GM12878 (cell line): ENCODE data around the gene AMT. TPM values are rescaled to one million over a fixed set of nuclear protein-coding genes. Genes with fewer than 3 reads are reported as not detected.

Experiments used
- ATAC-seq: fragments of 200-7000 bp; cut with Tn5 transposase; 3 replicates; pipeline ENCODE4 v1.9.1; 2020; ENCODE audit warnings: mild to moderate bottlenecking, moderate library complexity
- BruUV-seq: library from RNA; stranded (reverse); fragments of 400-500 nt; replicated peaks from 2 replicates; lab custom pipeline; 2021; lab: Mats Ljungman, UMichigan
- CTCF ChIA-PET: fragments of 300-600 bp; sonication (Branson Sonifier 250); formaldehyde crosslinking; extraction: SDS; loops from one replicate; lab custom pipeline; 2021; ENCODE audit warnings: inconsistent platforms; lab: Yijun Ruan, JAX
- POLR2A ChIA-PET: fragments of 350-600 bp; formaldehyde crosslinking; extraction: SDS; loops from one replicate; lab custom pipeline; 2021; ENCODE audit warnings: inconsistent platforms; lab: Charles Lee
- RAD21 ChIA-PET: fragments of 300-600 bp; sonication (Branson Sonifier 250); formaldehyde crosslinking; loops from one replicate; lab custom pipeline; 2023; ENCODE audit warnings: antibody characterized with exemption; ENCODE audit not compliant: unreplicated experiment; lab: Charles Lee
- SMC1A ChIA-PET: fragments of 300-600 bp; sonication (Branson Sonifier 250); formaldehyde crosslinking; loops from one replicate; lab custom pipeline; 2023; ENCODE audit not compliant: unreplicated experiment, uncharacterized antibody; lab: Charles Lee
- DNase-seq: peaks from one replicate; pipeline ENCODE4 v3.0.0-alpha.2; 2011; ENCODE audit warnings: low read depth, low spot score
- FAIRE-seq: peaks from 3 replicates; lab custom pipeline; 2011; peaks lifted over from hg19 to GRCh38; lab: Jason Lieb, UNC
- H2AFZ ChIP-seq: 2 replicates; pipeline ENCODE4 v1.6.0; 2011; ENCODE audit warnings: low read depth, low read length, control low read depth; ENCODE audit not compliant: control insufficient read depth
- H3K27ac ChIP-seq: 2 replicates; pipeline ENCODE4 v1.5.1; 2011; ENCODE audit warnings: control low read depth; ENCODE audit not compliant: control insufficient read depth, insufficient read depth
- H3K27me3 ChIP-seq, 2 experiments: replicated peaks in 1 of 2; 2 replicates each; pipeline versions ENCODE4 v1.6.0 to v1.6.1; 2011; ENCODE audit warnings: low read length in 1 of 2; ENCODE audit not compliant: control insufficient read depth in 2 of 2, insufficient read depth in 2 of 2
- H3K36me3 ChIP-seq, 2 experiments: 2 replicates each; pipeline ENCODE4 v1.5.1; 2011; ENCODE audit warnings: low read length in 1 of 2; ENCODE audit not compliant: control insufficient read depth in 2 of 2, insufficient read depth in 2 of 2
- H3K4me1 ChIP-seq: 2 replicates; pipeline ENCODE4 v1.6.1; 2011; ENCODE audit warnings: mild to moderate bottlenecking, low read length, moderate library complexity, mixed read lengths; ENCODE audit not compliant: control insufficient read depth, insufficient read depth
- H3K4me2 ChIP-seq: 2 replicates; pipeline ENCODE4 v1.6.0; 2011; ENCODE audit warnings: control low read depth; ENCODE audit not compliant: control insufficient read depth, insufficient read depth
- H3K4me3 ChIP-seq: fragments of 200-600 bp; sonication (generic); 2 replicates; pipeline ENCODE4 v1.5.1; 2016
- H3K79me2 ChIP-seq: 2 replicates; pipeline ENCODE4 v1.6.0; 2011; ENCODE audit warnings: low read length; ENCODE audit not compliant: control insufficient read depth, insufficient read depth
- H3K9ac ChIP-seq: 2 replicates; pipeline ENCODE4 v1.8.0; 2011; ENCODE audit warnings: low read length, control low read depth, mixed read lengths; ENCODE audit not compliant: control insufficient read depth, insufficient read depth
- H3K9me3 ChIP-seq: replicated peaks from 3 replicates; pipeline ENCODE4 v1.5.1; 2011; ENCODE audit warnings: mild to moderate bottlenecking, low read length; ENCODE audit not compliant: control insufficient read depth, insufficient read depth
- H4K20me1 ChIP-seq: 2 replicates; pipeline ENCODE4 v1.6.0; 2011; ENCODE audit not compliant: control insufficient read depth, insufficient read depth
- BHLHE40 ChIP-seq, 2 experiments: fragments of 450-650 bp in 1 of 2; IDR thresholded peaks; 2 replicates each; pipeline ENCODE4 v1.6.1; 2011 to 2017; ENCODE audit warnings: low read depth in 2 of 2, borderline replicate concordance in 1 of 2, improper control_type of control experiment in 1 of 2, low read length in 1 of 2, mild to moderate bottlenecking in 1 of 2
- ETV6 ChIP-seq, 2 experiments: fragments of 450-650 bp in 1 of 2; IDR thresholded peaks in 1 of 2; conservative IDR thresholded peaks in 1 of 2; 2 replicates each; pipeline ENCODE4 v1.6.1; 2014; ENCODE audit warnings: antibody characterized with exemption in 1 of 2, borderline replicate concordance in 1 of 2, low read depth in 1 of 2, mild to moderate bottlenecking in 1 of 2, moderate library complexity in 1 of 2
- EZH2 ChIP-seq: IDR thresholded peaks from 2 replicates; pipeline ENCODE4 v1.6.1; 2012; ENCODE audit warnings: low read depth, mild to moderate bottlenecking, control low read depth, inconsistent platforms, low read length, borderline replicate concordance; ENCODE audit not compliant: control insufficient read depth
- HDAC6 ChIP-seq: fragments of 200-600 bp; sonication (generic); IDR thresholded peaks from one replicate; pipeline ENCODE4 v1.8.0; 2017; ENCODE audit warnings: antibody characterized with exemption; ENCODE audit not compliant: unreplicated experiment
- NFXL1 ChIP-seq: fragments of 450-650 bp; IDR thresholded peaks from 2 replicates; pipeline ENCODE4 v1.6.1; 2017; ENCODE audit warnings: antibody characterized with exemption, mild to moderate bottlenecking, borderline replicate concordance
- NR2F1 ChIP-seq: fragments of 450-650 bp; conservative IDR thresholded peaks from 2 replicates; pipeline ENCODE4 v1.6.1; 2017; ENCODE audit warnings: mild to moderate bottlenecking
- POLR2AphosphoS5 ChIP-seq: IDR thresholded peaks from 2 replicates; pipeline ENCODE4 v1.6.1; 2011; ENCODE audit warnings: mild to moderate bottlenecking, low read length, inconsistent platforms
- RCOR1 ChIP-seq: conservative IDR thresholded peaks from 2 replicates; pipeline ENCODE4 v1.6.1; 2012; ENCODE audit warnings: low read depth, low read length, improper control_type of control experiment
- RELA ChIP-seq: fragments of 450-650 bp; IDR thresholded peaks from 2 replicates; pipeline ENCODE4 v1.8.0; 2014; ENCODE audit warnings: borderline replicate concordance; ENCODE audit not compliant: partially characterized antibody
- SMAD1 ChIP-seq: fragments of 450-650 bp; IDR thresholded peaks from 2 replicates; pipeline ENCODE4 v1.6.1; 2018; ENCODE audit warnings: mild to moderate bottlenecking, low read depth; ENCODE audit not compliant: partially characterized antibody
- SREBF2 ChIP-seq: IDR thresholded peaks from 2 replicates; pipeline ENCODE4 v1.6.1; 2012; ENCODE audit warnings: mild to moderate bottlenecking, low read length
- TCF12 ChIP-seq: IDR thresholded peaks from 2 replicates; pipeline ENCODE4 v1.6.1; 2011; ENCODE audit warnings: low read depth, mild to moderate bottlenecking, low read length
- ZNF207 ChIP-seq: fragments of 450-650 bp; IDR thresholded peaks from 2 replicates; pipeline ENCODE4 v1.6.1; 2014; ENCODE audit warnings: antibody characterized with exemption, mild to moderate bottlenecking, borderline replicate concordance
- ZZZ3 ChIP-seq: IDR thresholded peaks from 2 replicates; pipeline ENCODE4 v1.6.1; 2011; ENCODE audit warnings: low read depth; ENCODE audit not compliant: control insufficient read depth, insufficient read length
- WGBS: methylation state at CpG from one replicate; pipeline ENCODE4 v1.1.6; 2016; ENCODE audit warnings: low lambda C conversion rate; ENCODE audit not compliant: insufficient replicate concordance, insufficient coverage; ENCODE audit errors: missing lambda C conversion rate; 5-methylcytosine and 5-hydroxymethylcytosine counted together
- in situ Hi-C: fragments of 300-500 bp; cut with MboI; formaldehyde crosslinking; loops from 9 replicates; pipeline ENCODE4 v1.14.3; 2018; ENCODE audit warnings: mixed read lengths
- intact Hi-C: fragments of 100-400 bp; cut with micrococcal nuclease; formaldehyde crosslinking; loops from one replicate; pipeline ENCODE4 v1.14.2; 2022; ENCODE audit not compliant: unreplicated experiment
- polyA plus RNA-seq, 11 experiments: library from polyadenylated mRNA; depleted of rRNA in 4 of 11; unstranded in 6 of 11; stranded (reverse) in 5 of 11; fragments of >200 nt; fragmentation: Nextera tagmentation in 4 of 11; fragmentation: Illumina TruSeq in 1 of 11; extraction: Ambion mirVana in 4 of 11; extraction: Trizol in 1 of 11; gene quantifications; 1 replicate in 1 of 11; 2 replicates in 10 of 11; pipeline versions ENCODE4 v1.2.1 to v1.2.3, GENCODE V29; 2011 to 2016; ENCODE audit warnings: inconsistent platforms in 2 of 11, missing spikeins in 2 of 11, low read depth in 1 of 11
- total RNA-seq, 4 experiments: library from RNA; depleted of rRNA in 3 of 4; stranded (reverse); fragments of >200 nt in 3 of 4; fragmentation: Illumina TruSeq in 1 of 4; extraction: Trizol in 1 of 4; gene quantifications; 2 replicates each; pipeline versions ENCODE4 v1.2.1 to v1.2.3, GENCODE V29; 2013 to 2021
- TF ChIP-seq, protein P1 (sequence below): fragments of 450-650 bp; conservative IDR thresholded peaks from 2 replicates; pipeline ENCODE4 v1.6.1; 2017; ENCODE audit warnings: mild to moderate bottlenecking, moderate library complexity
- TF ChIP-seq, protein P2 (sequence below): IDR thresholded peaks from 2 replicates; pipeline ENCODE4 v1.6.1; 2012; ENCODE audit warnings: low read depth, low read length, improper control_type of control experiment
- TF ChIP-seq, protein P3 (sequence below): fragments of 450-650 bp; IDR thresholded peaks from 2 replicates; pipeline ENCODE4 v1.6.1; 2016; ENCODE audit warnings: mild to moderate bottlenecking, moderate library complexity, borderline replicate concordance

AMT gene
- total and polyA plus RNA-seq, 10 of the 15 experiments (the other 5 are each of a cell fraction or from before 2014, with no cell fraction given) = 0.45 to 7.2 (median 2.6) TPM

DNA sequence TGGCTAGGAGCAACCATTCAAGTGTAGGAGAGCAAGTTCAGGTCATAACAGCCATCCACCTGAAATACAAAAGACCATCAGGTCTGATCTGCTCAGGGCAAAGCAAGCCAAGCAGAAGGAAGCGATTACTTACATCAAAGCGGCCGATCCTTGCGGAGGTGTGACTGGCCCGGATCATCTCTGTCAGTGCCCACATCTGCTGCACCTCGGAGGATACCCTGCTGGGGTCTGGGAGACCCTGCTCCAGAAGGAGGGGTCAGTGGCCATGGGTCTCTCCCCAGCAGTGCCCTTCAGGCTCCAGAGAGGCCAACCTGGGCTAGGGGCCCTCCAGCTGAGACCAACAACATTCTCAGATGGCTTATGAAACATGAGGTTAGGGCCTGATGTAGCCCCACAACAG, 2.5 kb upstream of the AMT start:
- no peak overlapping the region for H3K9ac ChIP-seq
- CTCF ChIA-PET = no interaction called here
- H3K27me3 ChIP-seq = no peaks in the 10 kb centered on the region
- H3K9me3 ChIP-seq = no peaks in the 10 kb centered on the region
- SMC1A ChIA-PET = interaction anchor here (1.3 kb wide), 1 partner anchor 9 kb away, joined by 3 read pairs; no protein-coding TSS in a partner anchor
- no peak overlapping the region for H2AFZ ChIP-seq
- H3K27ac ChIP-seq = no peak overlapping the region
- no TSS peak for BruUV-seq
- FAIRE-seq (no peak), DNase-seq (no peak), ATAC-seq (no peak)
- WGBS = 95% methylated on average over 6 of the region's 6 CpGs
- H3K4me2 ChIP-seq = no peak overlapping the region
- in situ Hi-C loops (no loop called here), intact Hi-C loops (no loop called here)
- H3K4me3 ChIP-seq = no peak overlapping the region
- POLR2A ChIA-PET = interaction anchor here (0.5 to 1.3 kb wide), 2 partner anchors 15 to 20 kb away, joined by 3 read pairs; no protein-coding TSS in a partner anchor
- RAD21 ChIA-PET = no interaction called here
- H4K20me1 ChIP-seq = no peaks in the 10 kb centered on the region
- H3K36me3 ChIP-seq = no peaks in the 10 kb centered on the region; a peak in 1 of 4 replicates
- peaks cover 12% of the 10 kb centered on the region for H3K4me1 ChIP-seq
- peaks cover 2% of the 10 kb centered on the region; the same call in 1 of the 2 replicates for H3K79me2 ChIP-seq
- TF ChIP-seq ZNF207 (no peak), SMAD1 (no peak), POLR2AphosphoS5 (no peak), RELA (no peak), BHLHE40 (IDR thresholded peaks at IDR 0.05; ENCODE audit: borderline replicate concordance in 1 of 2, low read depth in 2 of 2, low read length in 1 of 2) (no peak), NR2F1 (no peak), TCF12 (no peak), ZZZ3 (no peak), ETV6 (conservative IDR thresholded peaks at IDR 0.05 in 1 of 2, IDR thresholded peaks at IDR 0.05 in 1 of 2; ENCODE audit: borderline replicate concordance in 1 of 2, low read depth in 1 of 2) (no peak), RCOR1 (no peak), SREBF2 (no peak), NFXL1 (no peak), EZH2 (no peak), HDAC6 (no peak)
- TF ChIP-seq, protein P1, sequence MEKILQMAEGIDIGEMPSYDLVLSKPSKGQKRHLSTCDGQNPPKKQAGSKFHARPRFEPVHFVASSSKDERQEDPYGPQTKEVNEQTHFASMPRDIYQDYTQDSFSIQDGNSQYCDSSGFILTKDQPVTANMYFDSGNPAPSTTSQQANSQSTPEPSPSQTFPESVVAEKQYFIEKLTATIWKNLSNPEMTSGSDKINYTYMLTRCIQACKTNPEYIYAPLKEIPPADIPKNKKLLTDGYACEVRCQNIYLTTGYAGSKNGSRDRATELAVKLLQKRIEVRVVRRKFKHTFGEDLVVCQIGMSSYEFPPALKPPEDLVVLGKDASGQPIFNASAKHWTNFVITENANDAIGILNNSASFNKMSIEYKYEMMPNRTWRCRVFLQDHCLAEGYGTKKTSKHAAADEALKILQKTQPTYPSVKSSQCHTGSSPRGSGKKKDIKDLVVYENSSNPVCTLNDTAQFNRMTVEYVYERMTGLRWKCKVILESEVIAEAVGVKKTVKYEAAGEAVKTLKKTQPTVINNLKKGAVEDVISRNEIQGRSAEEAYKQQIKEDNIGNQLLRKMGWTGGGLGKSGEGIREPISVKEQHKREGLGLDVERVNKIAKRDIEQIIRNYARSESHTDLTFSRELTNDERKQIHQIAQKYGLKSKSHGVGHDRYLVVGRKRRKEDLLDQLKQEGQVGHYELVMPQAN = no peak
- TF ChIP-seq, protein P2, sequence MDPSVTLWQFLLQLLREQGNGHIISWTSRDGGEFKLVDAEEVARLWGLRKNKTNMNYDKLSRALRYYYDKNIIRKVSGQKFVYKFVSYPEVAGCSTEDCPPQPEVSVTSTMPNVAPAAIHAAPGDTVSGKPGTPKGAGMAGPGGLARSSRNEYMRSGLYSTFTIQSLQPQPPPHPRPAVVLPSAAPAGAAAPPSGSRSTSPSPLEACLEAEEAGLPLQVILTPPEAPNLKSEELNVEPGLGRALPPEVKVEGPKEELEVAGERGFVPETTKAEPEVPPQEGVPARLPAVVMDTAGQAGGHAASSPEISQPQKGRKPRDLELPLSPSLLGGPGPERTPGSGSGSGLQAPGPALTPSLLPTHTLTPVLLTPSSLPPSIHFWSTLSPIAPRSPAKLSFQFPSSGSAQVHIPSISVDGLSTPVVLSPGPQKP = no peak
- TF ChIP-seq, protein P3, sequence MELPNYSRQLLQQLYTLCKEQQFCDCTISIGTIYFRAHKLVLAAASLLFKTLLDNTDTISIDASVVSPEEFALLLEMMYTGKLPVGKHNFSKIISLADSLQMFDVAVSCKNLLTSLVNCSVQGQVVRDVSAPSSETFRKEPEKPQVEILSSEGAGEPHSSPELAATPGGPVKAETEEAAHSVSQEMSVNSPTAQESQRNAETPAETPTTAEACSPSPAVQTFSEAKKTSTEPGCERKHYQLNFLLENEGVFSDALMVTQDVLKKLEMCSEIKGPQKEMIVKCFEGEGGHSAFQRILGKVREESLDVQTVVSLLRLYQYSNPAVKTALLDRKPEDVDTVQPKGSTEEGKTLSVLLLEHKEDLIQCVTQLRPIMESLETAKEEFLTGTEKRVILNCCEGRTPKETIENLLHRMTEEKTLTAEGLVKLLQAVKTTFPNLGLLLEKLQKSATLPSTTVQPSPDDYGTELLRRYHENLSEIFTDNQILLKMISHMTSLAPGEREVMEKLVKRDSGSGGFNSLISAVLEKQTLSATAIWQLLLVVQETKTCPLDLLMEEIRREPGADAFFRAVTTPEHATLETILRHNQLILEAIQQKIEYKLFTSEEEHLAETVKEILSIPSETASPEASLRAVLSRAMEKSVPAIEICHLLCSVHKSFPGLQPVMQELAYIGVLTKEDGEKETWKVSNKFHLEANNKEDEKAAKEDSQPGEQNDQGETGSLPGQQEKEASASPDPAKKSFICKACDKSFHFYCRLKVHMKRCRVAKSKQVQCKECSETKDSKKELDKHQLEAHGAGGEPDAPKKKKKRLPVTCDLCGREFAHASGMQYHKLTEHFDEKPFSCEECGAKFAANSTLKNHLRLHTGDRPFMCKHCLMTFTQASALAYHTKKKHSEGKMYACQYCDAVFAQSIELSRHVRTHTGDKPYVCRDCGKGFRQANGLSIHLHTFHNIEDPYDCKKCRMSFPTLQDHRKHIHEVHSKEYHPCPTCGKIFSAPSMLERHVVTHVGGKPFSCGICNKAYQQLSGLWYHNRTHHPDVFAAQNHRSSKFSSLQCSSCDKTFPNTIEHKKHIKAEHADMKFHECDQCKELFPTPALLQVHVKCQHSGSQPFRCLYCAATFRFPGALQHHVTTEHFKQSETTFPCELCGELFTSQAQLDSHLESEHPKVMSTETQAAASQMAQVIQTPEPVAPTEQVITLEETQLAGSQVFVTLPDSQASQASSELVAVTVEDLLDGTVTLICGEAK = no peak
